Spinal cord (tissue), 10 donors: ENCODE results near the gene CACNA1A. TPM values are rescaled to one million over a fixed set of nuclear protein-coding genes. Genes with fewer than 3 reads are reported as not detected.

Experiments
- DNase-seq, 6 donors: peaks; one replicate each; pipeline versions ENCODE4 v3.0.0 to v3.0.0-alpha.2; 2013 to 2015; ENCODE audit warnings: low spot score in 6 of 6, low read depth in 4 of 6
- H3K27ac ChIP-seq: one replicate; pipeline ENCODE4 v1.5.1; 2013; ENCODE audit warnings: low read depth, low read length, control low read depth
- H3K27me3 ChIP-seq: one replicate; pipeline ENCODE4 v1.6.1; 2013; ENCODE audit warnings: low read length; ENCODE audit not compliant: control insufficient read depth, insufficient read depth
- H3K36me3 ChIP-seq: one replicate; pipeline ENCODE4 v1.6.1; 2013; ENCODE audit warnings: low read length; ENCODE audit not compliant: control insufficient read depth, insufficient read depth
- H3K4me1 ChIP-seq: one replicate; pipeline ENCODE4 v1.6.1; 2013; ENCODE audit warnings: low read length; ENCODE audit not compliant: control insufficient read depth, insufficient read depth
- H3K4me3 ChIP-seq: one replicate; pipeline ENCODE4 v1.5.1; 2013; ENCODE audit warnings: low read depth, low read length, control low read depth
- H3K9me3 ChIP-seq: one replicate; pipeline ENCODE4 v1.6.1; 2013; ENCODE audit warnings: low read length; ENCODE audit not compliant: control insufficient read depth, insufficient read depth
- WGBS: methylation state at CpG from one replicate; pipeline ENCODE4 v1.1.5; 2013; ENCODE audit warnings: missing lambda C conversion rate; ENCODE audit not compliant: insufficient coverage; 5-methylcytosine and 5-hydroxymethylcytosine counted together
- polyA plus RNA-seq, 2 donors: library from polyadenylated mRNA; unstranded; fragments of 120-200 nt; gene quantifications; one replicate each; pipeline ENCODE4 v1.2.1, GENCODE V29; 2013; ENCODE audit not compliant: insufficient read length in 2 of 2
- total RNA-seq, 2 donors: library from RNA; depleted of rRNA in 1 of 2; stranded (reverse); fragments of 120-200 nt in 1 of 2; fragments of >200 nt in 1 of 2; gene quantifications; one replicate each; pipeline versions ENCODE4 v1.2.3 to v1.2.4, GENCODE V29; 2013 to 2014
- donor health status: healthy.

The CACNA1A gene
- total and polyA plus RNA-seq, 4 donors: 39.8 to 116 (median 66.7) TPM

GRCh38 chr19:13475044-13475443 lies 31.2 kb downstream of the CACNA1A start:
- Histone ChIP-seq H3K27ac (no peak overlapping the region), H3K9me3 (peaks cover 9% of the 10 kb centered on the region), H3K4me1 (no peaks in the 10 kb centered on the region), H3K36me3 (peaks cover 7% of the 10 kb centered on the region), H3K27me3 (no peaks in the 10 kb centered on the region), H3K4me3 (no peak overlapping the region)
- DNase-seq: no peak

- Histone ChIP-seq H3K27me3 (no peaks in the 10 kb centered on the region), H3K4me1 (peaks cover 1% of the 10 kb centered on the region), H3K9me3 (no peaks in the 10 kb centered on the region), H3K27ac (no peak overlapping the region), H3K36me3 (no peaks in the 10 kb centered on the region), H3K4me3 (no peak overlapping the region)
- DNase-seq: no peak
- no CpG with 5 or more reads among the region's 5 CpGs for WGBS
Measured at GRCh38 chr19:13466697-13467096, 39.6 kb downstream of the CACNA1A start.

GRCh38 chr19:13463296-13463695 lies 43.0 kb downstream of the CACNA1A start:
- H3K27me3 ChIP-seq: no peaks in the 10 kb centered on the region
- no peak overlapping the region for H3K4me3 ChIP-seq
- peaks cover 25% of the 10 kb centered on the region for H3K4me1 ChIP-seq
- no peak overlapping the region for H3K27ac ChIP-seq
- H3K36me3 ChIP-seq: no peaks in the 10 kb centered on the region
- peak in 2 of 6 donors; percentile 38 to 53 for DNase-seq
- no peaks in the 10 kb centered on the region for H3K9me3 ChIP-seq
- 16% methylated on average over 5 of the region's 6 CpGs for WGBS

- peak in 2 of 6 donors; percentile 18 to 70 for DNase-seq
- H3K27ac ChIP-seq: no peak overlapping the region
- no peak overlapping the region for H3K4me3 ChIP-seq
- no peaks in the 10 kb centered on the region for H3K9me3 ChIP-seq
- no peaks in the 10 kb centered on the region for H3K27me3 ChIP-seq
- peaks cover 3% of the 10 kb centered on the region for H3K36me3 ChIP-seq
- 70% methylated on average over 12 of the region's 12 CpGs for WGBS
- peaks cover 28% of the 10 kb centered on the region for H3K4me1 ChIP-seq
Measured at GRCh38 chr19:13461536-13461935, 44.7 kb downstream of the CACNA1A start.

- no peak overlapping the region for H3K27ac ChIP-seq
- H3K4me3 ChIP-seq: no peak overlapping the region
Measured at GRCh38 chr19:13460045-13460444, 46.2 kb downstream of the CACNA1A start.

GRCh38 chr19:13459351-13459750 lies 46.9 kb downstream of the CACNA1A start:
- Histone ChIP-seq H3K4me1 (peaks cover 28% of the 10 kb centered on the region), H3K36me3 (peaks cover 5% of the 10 kb centered on the region), H3K27me3 (no peaks in the 10 kb centered on the region), H3K4me3 (no peak overlapping the region), H3K27ac (peak overlapping the region; percentile 20), H3K9me3 (no peaks in the 10 kb centered on the region)
- peak; percentile 38 to 89 (median 50) for DNase-seq
- 9% methylated on average over 10 of the region's 10 CpGs for WGBS

More at GRCh38 chr19:13460045-13460444, 46.2 kb downstream of the CACNA1A start:
- peaks cover 3% of the 10 kb centered on the region for H3K36me3 ChIP-seq
- H3K9me3 ChIP-seq: no peaks in the 10 kb centered on the region
- 23% methylated on average over 5 of the region's 7 CpGs for WGBS
- no peak for DNase-seq
- peaks cover 28% of the 10 kb centered on the region for H3K4me1 ChIP-seq
- no peaks in the 10 kb centered on the region for H3K27me3 ChIP-seq

- Histone ChIP-seq H3K4me1 (no peaks in the 10 kb centered on the region), H3K36me3 (peaks cover 7% of the 10 kb centered on the region), H3K9me3 (no peaks in the 10 kb centered on the region), H3K4me3 (no peak overlapping the region), H3K27ac (no peak overlapping the region), H3K27me3 (no peaks in the 10 kb centered on the region)
- 79% methylated on average over 2 of the region's 4 CpGs for WGBS
- DNase-seq: no peak
Measured at GRCh38 chr19:13451434-13451995, 54.8 kb downstream of the CACNA1A start.

GRCh38 chr19:13447978-13448377 lies 58.3 kb downstream of the CACNA1A start:
- no peak overlapping the region for H3K4me3 ChIP-seq
- no CpG with 5 or more reads among the region's 6 CpGs for WGBS
- no peaks in the 10 kb centered on the region for H3K27me3 ChIP-seq
- peaks cover 4% of the 10 kb centered on the region for H3K36me3 ChIP-seq
- no peak for DNase-seq
- H3K27ac ChIP-seq: no peak overlapping the region
- no peaks in the 10 kb centered on the region for H3K9me3 ChIP-seq
- no peaks in the 10 kb centered on the region for H3K4me1 ChIP-seq

GRCh38 chr19:13441810-13442512 lies 64.3 kb downstream of the CACNA1A start:
- H3K27ac ChIP-seq: no peak overlapping the region
- H3K36me3 ChIP-seq: no peaks in the 10 kb centered on the region
- no peaks in the 10 kb centered on the region for H3K27me3 ChIP-seq
- no peaks in the 10 kb centered on the region for H3K9me3 ChIP-seq
- WGBS: 36% methylated on average over 9 of the region's 10 CpGs
- no peak overlapping the region for H3K4me3 ChIP-seq
- peak in 2 of 6 donors; percentile 37 to 63 for DNase-seq
- H3K4me1 ChIP-seq: no peaks in the 10 kb centered on the region
